AG04450 (cell line): ENCODE measurements around the gene IL1RN. TPM values are rescaled to one million over a fixed set of nuclear protein-coding genes. Genes with fewer than 3 reads are reported as not detected.
A peak's percentile ranks its signal among the peaks of the same experiment; 100 is the strongest.

Experiments used
- CTCF ChIA-PET: fragments of 300-600, 350-600 bp; formaldehyde crosslinking; extraction: SDS; loops from one replicate; lab custom pipeline; 2022; ENCODE audit warnings: antibody characterized with exemption, inconsistent platforms; lab: Charles Lee
- POLR2A ChIA-PET: fragments of 350-600 bp; formaldehyde crosslinking; extraction: SDS; loops from one replicate; lab custom pipeline; 2021; ENCODE audit warnings: antibody characterized with exemption, inconsistent platforms; lab: Yijun Ruan, JAX
- DNase-seq: peaks from one replicate; pipeline ENCODE4 v3.0.0-alpha.2; 2011; ENCODE audit warnings: low read depth, low spot score
- H3K27ac ChIP-seq: one replicate; pipeline ENCODE4 v1.5.1; 2012; ENCODE audit warnings: low read depth, low read length, control low read depth
- H3K27me3 ChIP-seq: one replicate; pipeline ENCODE4 v1.6.0; 2012; ENCODE audit warnings: low read length; ENCODE audit not compliant: control insufficient read depth, insufficient read depth
- H3K4me3 ChIP-seq: 2 replicates; pipeline ENCODE4 v1.5.1; 2011; ENCODE audit warnings: mild to moderate bottlenecking, low read depth, low read length, control low read depth
- H3K9me3 ChIP-seq: 2 replicates; pipeline ENCODE4 v1.5.1; 2012; ENCODE audit warnings: low read length; ENCODE audit not compliant: control insufficient read depth, insufficient read depth
- CTCF ChIP-seq: IDR thresholded peaks from 2 replicates; pipeline ENCODE4 v1.5.1; 2011; ENCODE audit warnings: low read depth, low read length, control low read depth, inconsistent platforms
- polyA plus RNA-seq: library from polyadenylated mRNA; depleted of rRNA; stranded (reverse); fragments of >200 nt; gene quantifications from 2 replicates; pipeline ENCODE4 v1.2.3, GENCODE V29; 2011

The IL1RN gene
- polyA plus RNA-seq, 1 experiment: not detected

GRCh38 chr2:113116100-113116958 is 11.1 kb upstream of the IL1RN start:
- no peak for TF ChIP-seq CTCF
- H3K9me3 ChIP-seq: no peaks in the 10 kb centered on the region
- H3K4me3 ChIP-seq: no peak overlapping the region
- H3K27ac ChIP-seq: no peak overlapping the region
- DNase-seq: no peak
- peaks cover 7% of the 10 kb centered on the region for H3K27me3 ChIP-seq
- CTCF ChIA-PET: interaction anchor here (1.3 to 4.5 kb wide), 2 partner anchors 20 to 22 kb away, joined by 3 to 17 read pairs; no protein-coding TSS in a partner anchor
- POLR2A ChIA-PET: no interaction called here

- CTCF ChIA-PET: interaction anchor here (1.1 to 4.5 kb wide), 3 partner anchors 19 to 272 kb away, joined by 4 to 17 read pairs (median 4); no protein-coding TSS in a partner anchor
- H3K27ac ChIP-seq: no peak overlapping the region
- no peak for TF ChIP-seq CTCF
These were observed 9.7 kb upstream of the IL1RN start for GRCh38 chr2:113117541-113118262.

GRCh38 chr2:113118263-113118657 is 9.1 kb upstream of the IL1RN start:
- CTCF ChIA-PET: interaction anchor here (1.2 to 4.5 kb wide), 2 partner anchors 20 to 271 kb away, joined by 4 to 17 read pairs; no protein-coding TSS in a partner anchor
- no peak for TF ChIP-seq CTCF
- POLR2A ChIA-PET: no interaction called here

More at GRCh38 chr2:113117541-113118262, 9.7 kb upstream of the IL1RN start:
- POLR2A ChIA-PET: no interaction called here
- no peak overlapping the region for H3K4me3 ChIP-seq
- peaks cover 8% of the 10 kb centered on the region for H3K27me3 ChIP-seq
- peak; percentile 7 for DNase-seq
- no peaks in the 10 kb centered on the region for H3K9me3 ChIP-seq

GRCh38 chr2:113119111-113119510 is 8.3 kb upstream of the IL1RN start:
- H3K27ac ChIP-seq: no peak overlapping the region
- H3K27me3 ChIP-seq: peaks cover 11% of the 10 kb centered on the region
- H3K4me3 ChIP-seq: no peak overlapping the region
- TF ChIP-seq CTCF: no peak
- ChIA-PET CTCF (no interaction called here), POLR2A (no interaction called here)
- DNase-seq: no peak
- H3K9me3 ChIP-seq: no peaks in the 10 kb centered on the region

More at GRCh38 chr2:113118263-113118657, 9.1 kb upstream of the IL1RN start:
- Histone ChIP-seq H3K27ac (no peak overlapping the region), H3K4me3 (no peak overlapping the region), H3K9me3 (no peaks in the 10 kb centered on the region), H3K27me3 (peaks cover 11% of the 10 kb centered on the region)
- DNase-seq: no peak

GRCh38 chr2:113120861-113121260 is 6.5 kb upstream of the IL1RN start:
- Histone ChIP-seq H3K4me3 (no peak overlapping the region), H3K27ac (no peak overlapping the region), H3K27me3 (peaks cover 11% of the 10 kb centered on the region), H3K9me3 (no peaks in the 10 kb centered on the region)
- ChIA-PET CTCF (interaction anchor here (0.9 to 3.5 kb wide), 2 partner anchors 17 to 270 kb away, joined by 3 to 16 read pairs; no protein-coding TSS in a partner anchor), POLR2A (no interaction called here)
- no peak for TF ChIP-seq CTCF
- DNase-seq: no peak
